Hepatocyte (in vitro differentiated cells): ENCODE data around the gene COL15A1. TPM values are rescaled to one million over a fixed set of nuclear protein-coding genes. Genes with fewer than 3 reads are reported as not detected.
A peak's percentile ranks its signal among the peaks of the same experiment; 100 is the strongest.

Source experiments
- DNase-seq: peaks from one replicate; pipeline ENCODE4 v3.0.0-alpha.2; 2016; ENCODE audit warnings: low spot score
- H2AFZ ChIP-seq: fragments of 200-600 bp; sonication (generic); 2 replicates; pipeline ENCODE4 v1.6.0; 2016; ENCODE audit warnings: antibody characterized with exemption, mild to moderate bottlenecking
- H3K27ac ChIP-seq: fragments of 200-600 bp; sonication (generic); 2 replicates; pipeline ENCODE4 v1.5.1; 2016; ENCODE audit warnings: mild to moderate bottlenecking
- H3K27me3 ChIP-seq: fragments of 200-600 bp; sonication (generic); 2 replicates; pipeline ENCODE4 v1.6.1; 2016
- H3K36me3 ChIP-seq: fragments of 200-600 bp; sonication (generic); replicated peaks from 2 replicates; pipeline ENCODE4 v1.5.1; 2016; ENCODE audit warnings: low read depth; ENCODE audit not compliant: insufficient read depth
- H3K4me1 ChIP-seq: fragments of 200-600 bp; sonication (generic); 2 replicates; pipeline ENCODE4 v1.5.1; 2016; ENCODE audit warnings: mild to moderate bottlenecking, moderate library complexity; ENCODE audit not compliant: insufficient read depth
- H3K4me2 ChIP-seq: fragments of 200-600 bp; sonication (generic); 2 replicates; pipeline ENCODE4 v1.6.0; 2016
- H3K4me3 ChIP-seq: fragments of 200-600 bp; sonication (generic); 2 replicates; pipeline ENCODE4 v1.5.1; 2016; ENCODE audit warnings: mild to moderate bottlenecking
- H3K79me2 ChIP-seq: fragments of 200-600 bp; sonication (generic); 2 replicates; pipeline ENCODE4 v1.6.0; 2017; ENCODE audit warnings: mild to moderate bottlenecking
- H3K9me2 ChIP-seq: fragments of 200-600 bp; sonication (generic); replicated peaks from 2 replicates; pipeline ENCODE4 v1.6.0; 2017; ENCODE audit warnings: mild to moderate bottlenecking; ENCODE audit not compliant: insufficient read depth
- H3K9me3 ChIP-seq: fragments of 200-600 bp; sonication (generic); 2 replicates; pipeline ENCODE4 v1.5.1; 2016; ENCODE audit warnings: low read depth, mild to moderate bottlenecking
- H4K20me1 ChIP-seq: fragments of 200-600 bp; sonication (generic); 2 replicates; pipeline ENCODE4 v1.6.0; 2016; ENCODE audit warnings: mild to moderate bottlenecking; ENCODE audit not compliant: insufficient read depth, poor library complexity, severe bottlenecking
- CTCF ChIP-seq: fragments of 200-600 bp; sonication (generic); IDR thresholded peaks from 2 replicates; pipeline ENCODE4 v1.5.1; 2016; ENCODE audit warnings: antibody characterized with exemption, mild to moderate bottlenecking; ENCODE audit not compliant: poor library complexity
- EZH2 ChIP-seq: fragments of 200-600 bp; sonication (generic); IDR thresholded peaks from 2 replicates; pipeline ENCODE4 v1.6.1; 2016; ENCODE audit warnings: antibody characterized with exemption, mild to moderate bottlenecking, borderline replicate concordance
- EZH2phosphoT487 ChIP-seq: fragments of 200-600 bp; sonication (generic); IDR thresholded peaks from one replicate; pipeline ENCODE4 v1.6.1; 2018; ENCODE audit warnings: antibody characterized with exemption, mild to moderate bottlenecking, low read depth, moderate library complexity; ENCODE audit not compliant: unreplicated experiment, severe bottlenecking
- WGBS: methylation state at CpG from one replicate; pipeline ENCODE4 v1.1.6; 2016; ENCODE audit warnings: low lambda C conversion rate; ENCODE audit errors: missing lambda C conversion rate; 5-methylcytosine and 5-hydroxymethylcytosine counted together
- polyA plus RNA-seq: library from polyadenylated mRNA; unstranded; fragments of >200 nt; fragmentation: Nextera tagmentation; extraction: Ambion mirVana; gene quantifications from 2 replicates; pipeline ENCODE4 v1.2.1, GENCODE V29; 2016
- total RNA-seq: library from RNA; depleted of rRNA; stranded (reverse); fragments of >200 nt; gene quantifications from 2 replicates; pipeline ENCODE4 v1.2.3, GENCODE V29; 2014

The COL15A1 gene
- total and polyA plus RNA-seq, 2 experiments from 2014 or later = 97.6 to 106 TPM

GRCh38 chr9:98998441-98999151 is 54.9 kb downstream of the COL15A1 start:
- Histone ChIP-seq H3K4me3 (no peak overlapping the region), H3K36me3 (no peaks in the 10 kb centered on the region), H2AFZ (no peak overlapping the region), H3K4me2 (peak overlapping the region; percentile 57), H3K79me2 (no peaks in the 10 kb centered on the region), H3K9me2 (no peaks in the 10 kb centered on the region), H3K4me1 (peaks cover 10% of the 10 kb centered on the region), H3K27me3 (no peaks in the 10 kb centered on the region), H4K20me1 (no peaks in the 10 kb centered on the region), H3K27ac (peak overlapping the region; percentile 10), H3K9me3 (no peaks in the 10 kb centered on the region)
- peak; percentile 79 for TF ChIP-seq CTCF
- no peak for TF ChIP-seq EZH2
- WGBS = 18% methylated on average over 19 of the region's 19 CpGs
- peak; percentile 78 for DNase-seq

GRCh38 chr9:98999152-98999525 is 55.4 kb downstream of the COL15A1 start:
- Histone ChIP-seq H3K79me2 (no peaks in the 10 kb centered on the region), H3K9me3 (no peaks in the 10 kb centered on the region), H3K27ac (no peak overlapping the region), H3K4me1 (peaks cover 10% of the 10 kb centered on the region), H3K36me3 (no peaks in the 10 kb centered on the region), H4K20me1 (no peaks in the 10 kb centered on the region), H3K27me3 (no peaks in the 10 kb centered on the region), H3K4me3 (no peak overlapping the region), H3K9me2 (no peaks in the 10 kb centered on the region), H3K4me2 (no peak overlapping the region), H2AFZ (no peak overlapping the region)
- DNase-seq = no peak
- TF ChIP-seq CTCF (no peak), EZH2 (no peak), EZH2phosphoT487 (no peak)
- WGBS = 50% methylated on average over 5 of the region's 6 CpGs

- no peaks in the 10 kb centered on the region for H3K27me3 ChIP-seq
- peak; percentile 77 for DNase-seq
- no peaks in the 10 kb centered on the region for H3K36me3 ChIP-seq
- H3K79me2 ChIP-seq = no peaks in the 10 kb centered on the region
- H3K27ac ChIP-seq = no peak overlapping the region
- TF ChIP-seq EZH2phosphoT487 (no peak), CTCF (peak; percentile 78), EZH2 (no peak)
- peaks cover 10% of the 10 kb centered on the region for H3K4me1 ChIP-seq
- H2AFZ ChIP-seq = no peak overlapping the region
- 75% methylated on average over 5 of the region's 5 CpGs for WGBS
- no peaks in the 10 kb centered on the region for H3K9me3 ChIP-seq
- no peak overlapping the region for H3K4me2 ChIP-seq
- no peaks in the 10 kb centered on the region for H4K20me1 ChIP-seq
- no peaks in the 10 kb centered on the region for H3K9me2 ChIP-seq
- H3K4me3 ChIP-seq = no peak overlapping the region
Measured at GRCh38 chr9:99000476-99001395, 57.0 kb downstream of the COL15A1 start.
